GM21723 (cell line): ENCODE measurements around the gene HIF1A.
A peak's percentile ranks its signal among the peaks of the same experiment; 100 is the strongest.
"Not testable (repeated sequence)": the region's sequence is repeated elsewhere in the genome, so short reads cannot be mapped to it uniquely, and the experiment has no call there.

Experiments
- ATAC-seq: cut with Tn5 transposase; IDR thresholded peaks from one replicate; pipeline ENCODE4 v1.9.1; 2021; ENCODE audit warnings: mild to moderate bottlenecking, moderate library complexity; ENCODE audit not compliant: unreplicated experiment

The HIF1A gene

GRCh38 chr14:61744238-61744637 lies 48.9 kb downstream of the HIF1A start:
- ATAC-seq, result no peak

GRCh38 chr14:61746346-61746745 lies 51.0 kb downstream of the HIF1A start:
- not testable (repeated sequence) for ATAC-seq

- no peak for ATAC-seq
Observed at GRCh38 chr14:61746881-61747280, 51.6 kb downstream of the HIF1A start.

DNA sequence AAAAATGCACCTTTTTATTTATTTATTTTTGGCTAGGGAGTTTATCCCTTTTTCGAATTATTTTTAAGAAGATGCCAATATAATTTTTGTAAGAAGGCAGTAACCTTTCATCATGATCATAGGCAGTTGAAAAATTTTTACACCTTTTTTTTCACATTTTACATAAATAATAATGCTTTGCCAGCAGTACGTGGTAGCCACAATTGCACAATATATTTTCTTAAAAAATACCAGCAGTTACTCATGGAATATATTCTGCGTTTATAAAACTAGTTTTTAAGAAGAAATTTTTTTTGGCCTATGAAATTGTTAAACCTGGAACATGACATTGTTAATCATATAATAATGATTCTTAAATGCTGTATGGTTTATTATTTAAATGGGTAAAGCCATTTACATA lies 52.0 kb downstream of the HIF1A start:
- no peak for ATAC-seq

GRCh38 chr14:61749264-61749663 lies 54.0 kb downstream of the HIF1A start:
- no peak for ATAC-seq

- no peak for ATAC-seq
Observed at GRCh38 chr14:61749867-61750266, 54.6 kb downstream of the HIF1A start.

GRCh38 chr14:61750708-61751474 lies 55.6 kb downstream of the HIF1A start:
- ATAC-seq, result peak; percentile 85

- no peak for ATAC-seq
Observed at GRCh38 chr14:61751475-61751989, 56.2 kb downstream of the HIF1A start.

DNA sequence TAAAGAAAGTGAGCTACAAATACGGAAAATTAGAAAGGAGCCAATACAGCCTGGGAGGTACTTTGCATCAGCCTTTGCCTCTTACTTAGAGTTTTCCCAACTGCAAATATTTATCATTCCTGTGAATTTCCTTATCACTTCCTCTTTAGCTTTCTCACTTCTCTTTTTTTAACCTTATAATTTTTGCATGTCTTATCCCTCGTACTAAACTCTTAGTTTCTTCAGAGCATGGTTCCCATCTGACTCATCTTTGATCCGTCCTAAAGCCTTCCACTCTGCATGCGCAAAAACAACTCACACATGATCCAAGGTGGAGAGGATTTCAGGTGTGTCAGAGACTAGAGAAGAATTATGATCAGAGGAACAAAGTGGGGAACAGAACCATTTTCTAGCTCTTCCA lies 57.3 kb downstream of the HIF1A start:
- ATAC-seq, result peak; percentile 56

DNA sequence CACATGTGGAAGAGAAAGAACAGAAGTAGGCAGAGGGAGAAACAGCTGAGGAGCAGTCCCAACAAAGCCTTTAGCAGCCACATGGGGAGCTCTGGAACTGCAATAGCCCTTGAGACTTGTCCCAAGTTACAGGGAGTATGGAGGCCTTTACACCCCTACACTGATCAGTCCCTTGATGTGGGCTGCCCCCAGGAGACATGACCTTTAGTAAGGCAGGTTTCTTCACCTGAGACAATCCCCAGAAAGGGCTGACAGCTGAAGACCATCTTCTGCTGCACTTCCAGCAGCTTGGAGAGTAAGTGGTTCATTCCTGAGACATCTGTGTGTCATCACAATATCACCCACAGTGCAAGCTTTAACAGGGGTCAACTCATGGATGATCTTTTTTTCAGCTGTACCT lies 58.3 kb downstream of the HIF1A start:
- no peak for ATAC-seq

DNA sequence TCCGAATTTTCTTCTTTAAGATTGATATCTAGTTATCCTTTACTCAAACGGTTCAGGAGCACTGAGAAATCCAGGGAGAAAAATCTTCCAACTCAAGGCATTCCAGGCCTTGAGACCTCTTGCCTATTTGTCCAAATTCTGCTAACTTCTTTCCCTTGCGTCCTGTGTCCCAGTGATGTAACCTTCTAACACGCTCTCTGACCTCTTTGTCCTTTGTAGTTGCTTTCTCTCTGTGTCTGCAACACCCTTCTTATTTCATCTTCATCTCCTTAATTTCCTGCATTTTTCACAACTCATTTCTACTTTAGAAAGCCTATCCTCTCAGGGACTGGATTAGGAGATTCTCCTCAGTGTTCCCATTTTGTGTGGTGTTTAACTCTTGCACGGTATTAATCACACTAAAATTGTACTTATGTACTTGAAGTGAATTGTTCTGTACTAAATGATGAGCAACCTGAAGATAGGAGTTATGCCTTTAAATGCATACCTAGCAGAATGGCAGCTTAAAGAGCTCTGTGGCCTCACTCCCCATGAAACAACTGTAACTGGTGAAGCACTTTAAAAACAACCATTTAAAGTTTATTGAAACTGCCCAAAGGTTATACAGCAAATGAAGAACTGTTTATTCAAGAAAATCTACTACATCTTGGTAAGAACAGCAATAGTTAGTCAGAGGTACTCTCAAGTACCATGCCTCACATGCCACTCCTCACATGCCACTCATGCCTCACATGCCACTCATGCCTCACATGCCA lies 59.5 kb downstream of the HIF1A start:
- ATAC-seq, result no peak

GRCh38 chr14:61755382-61755742 lies 60.0 kb downstream of the HIF1A start:
- ATAC-seq, result not testable (repeated sequence)

- no peak for ATAC-seq
Observed at GRCh38 chr14:61756135-61756534, 60.8 kb downstream of the HIF1A start.

DNA sequence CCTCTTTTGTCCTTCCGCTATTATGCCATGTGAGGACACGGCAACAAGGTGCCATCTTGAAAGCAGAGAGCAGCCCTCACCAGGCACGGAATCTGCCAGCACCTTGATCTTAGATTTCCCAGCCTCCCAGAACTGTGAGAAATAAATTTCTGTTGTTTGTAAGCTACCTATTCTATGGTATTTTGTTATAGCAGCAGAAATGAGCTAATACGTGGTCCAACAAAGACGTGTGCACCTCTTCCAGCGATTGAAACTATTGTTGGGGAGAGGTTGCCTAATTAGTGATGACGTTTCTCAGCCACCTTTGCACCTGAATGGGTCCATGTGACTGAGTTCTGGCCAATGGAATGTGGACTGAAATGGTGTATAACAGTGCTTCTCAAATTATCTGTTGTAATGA lies 64.6 kb downstream of the HIF1A start:
- no peak for ATAC-seq

DNA sequence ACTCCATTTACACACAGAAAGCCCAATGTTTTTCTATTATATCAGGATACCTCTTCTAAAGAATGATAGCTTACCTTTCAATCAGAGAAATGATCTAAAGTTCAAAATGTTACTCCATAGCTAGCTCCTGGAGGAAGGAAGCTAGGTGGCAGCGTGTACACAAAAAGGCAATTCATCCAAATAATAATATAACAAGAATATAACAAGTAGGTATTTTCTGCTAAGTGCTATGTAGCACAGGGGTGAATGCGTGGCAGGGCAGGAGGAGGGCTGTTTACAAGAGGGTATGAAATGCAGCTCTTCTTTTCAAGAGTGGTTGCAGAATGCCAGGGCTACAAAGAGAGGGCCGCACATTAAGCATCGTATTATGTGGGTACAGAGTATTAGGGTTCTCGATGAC lies 66.2 kb downstream of the HIF1A start:
- ATAC-seq, result peak; percentile 8

DNA sequence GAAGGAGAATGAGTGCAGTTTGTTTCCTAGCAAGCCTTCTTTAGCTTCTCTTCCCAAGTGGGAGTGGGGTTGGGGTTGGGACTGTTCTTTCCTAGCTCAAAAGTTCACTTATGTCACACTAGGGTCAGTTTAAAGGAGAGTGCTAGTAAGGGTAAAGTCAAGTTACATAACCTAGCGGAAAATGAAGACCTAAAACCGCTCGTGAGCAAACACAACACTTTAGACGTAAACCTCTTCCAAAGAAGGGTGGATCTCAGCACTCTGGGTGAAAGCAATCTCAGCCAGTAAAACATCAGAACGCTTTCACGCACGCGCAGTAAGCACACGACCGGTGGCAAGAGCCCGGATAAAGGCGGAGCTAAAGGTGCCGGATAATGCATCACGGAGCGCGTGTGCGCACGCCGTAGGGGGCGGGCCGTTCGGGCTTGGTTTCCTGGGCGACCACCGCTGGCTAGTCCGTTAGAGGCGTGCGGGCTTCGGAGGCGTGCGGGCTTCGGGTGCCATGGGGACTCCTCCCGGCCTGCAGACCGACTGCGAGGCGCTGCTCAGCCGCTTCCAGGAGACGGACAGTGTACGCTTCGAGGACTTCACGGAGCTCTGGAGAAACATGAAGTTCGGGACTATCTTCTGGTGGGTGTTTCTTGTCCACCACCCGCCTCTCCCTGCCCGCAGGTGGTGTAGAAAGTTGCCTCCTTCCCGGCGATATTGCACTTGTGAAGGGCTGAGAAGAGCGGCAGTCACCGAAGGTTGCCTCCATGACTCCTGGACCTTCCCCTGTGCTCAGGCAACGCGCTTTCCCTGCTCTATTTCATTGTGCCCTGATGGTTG lies 66.9 kb downstream of the HIF1A start, which contains the start of gene SNAPC1:
TSS of gene SNAPC1 (plus strand) at position 462 of the 828 bp plus-strand sequence. CDS start at position 503, 41 bp downstream.
- peak; percentile 99 for ATAC-seq

- no peak for ATAC-seq
Observed at GRCh38 chr14:61764342-61765122, 69.2 kb downstream of the HIF1A start.

GRCh38 chr14:61765225-61765943 lies 70.1 kb downstream of the HIF1A start:
- no peak for ATAC-seq

DNA sequence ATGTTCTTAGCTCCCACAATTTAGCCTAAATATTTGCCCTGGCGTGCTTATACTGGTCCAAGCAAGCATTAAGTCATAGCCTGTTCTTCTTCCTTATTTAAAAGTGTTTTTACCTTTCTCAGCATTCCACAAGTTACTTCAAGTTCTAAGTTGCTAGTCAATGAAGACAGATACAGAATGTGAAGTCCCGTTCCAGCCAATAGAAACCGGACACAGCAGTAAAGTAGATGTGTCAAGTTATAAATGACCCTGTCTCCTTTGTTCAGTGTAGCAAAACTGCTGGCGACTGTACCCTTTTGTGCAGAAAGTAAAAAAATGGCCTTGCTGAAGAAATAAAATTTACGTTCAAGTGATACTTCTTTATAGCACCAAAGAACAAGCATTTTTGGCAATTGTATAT lies 70.8 kb downstream of the HIF1A start:
- no peak for ATAC-seq

- no peak for ATAC-seq
Observed at GRCh38 chr14:61768240-61768639, 72.9 kb downstream of the HIF1A start.
